ENCODE results near the gene HSF4.

DNA sequence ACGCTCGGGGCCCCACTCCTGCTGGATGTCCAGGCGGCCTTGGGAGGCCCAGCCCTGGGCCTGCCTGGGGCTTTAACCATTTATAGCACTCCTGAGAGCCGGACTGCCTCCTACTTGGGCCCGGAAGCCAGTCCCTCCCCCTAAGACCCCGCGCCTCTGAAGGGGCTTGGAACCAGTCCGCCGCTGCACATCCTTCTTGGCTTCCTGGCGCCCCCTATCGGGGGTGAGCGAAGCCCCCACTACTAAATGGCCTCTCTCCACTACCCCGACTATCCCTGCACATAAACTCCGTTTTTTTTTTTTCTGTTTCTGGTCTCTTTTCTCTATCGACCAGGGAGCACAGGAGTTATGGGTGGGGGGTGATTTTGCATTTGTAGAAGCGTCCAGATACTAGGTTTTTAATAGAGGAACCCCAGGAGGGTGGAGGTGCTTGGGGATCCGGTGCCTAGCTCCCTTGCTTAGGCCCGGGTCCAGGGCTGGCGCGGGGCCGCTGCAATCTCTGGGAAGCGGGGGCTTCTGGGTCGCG is 5.2 kb downstream of the HSF4 start:
- TF ChIP-seq, protein P1, sequence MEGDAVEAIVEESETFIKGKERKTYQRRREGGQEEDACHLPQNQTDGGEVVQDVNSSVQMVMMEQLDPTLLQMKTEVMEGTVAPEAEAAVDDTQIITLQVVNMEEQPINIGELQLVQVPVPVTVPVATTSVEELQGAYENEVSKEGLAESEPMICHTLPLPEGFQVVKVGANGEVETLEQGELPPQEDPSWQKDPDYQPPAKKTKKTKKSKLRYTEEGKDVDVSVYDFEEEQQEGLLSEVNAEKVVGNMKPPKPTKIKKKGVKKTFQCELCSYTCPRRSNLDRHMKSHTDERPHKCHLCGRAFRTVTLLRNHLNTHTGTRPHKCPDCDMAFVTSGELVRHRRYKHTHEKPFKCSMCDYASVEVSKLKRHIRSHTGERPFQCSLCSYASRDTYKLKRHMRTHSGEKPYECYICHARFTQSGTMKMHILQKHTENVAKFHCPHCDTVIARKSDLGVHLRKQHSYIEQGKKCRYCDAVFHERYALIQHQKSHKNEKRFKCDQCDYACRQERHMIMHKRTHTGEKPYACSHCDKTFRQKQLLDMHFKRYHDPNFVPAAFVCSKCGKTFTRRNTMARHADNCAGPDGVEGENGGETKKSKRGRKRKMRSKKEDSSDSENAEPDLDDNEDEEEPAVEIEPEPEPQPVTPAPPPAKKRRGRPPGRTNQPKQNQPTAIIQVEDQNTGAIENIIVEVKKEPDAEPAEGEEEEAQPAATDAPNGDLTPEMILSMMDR (IDR thresholded peaks at IDR 0.05; ENCODE audit: low read depth, low read length), result peak; percentile 88
- no peak for TF ChIP-seq POLR2A (IDR thresholded peaks at IDR 0.05; ENCODE audit: extremely low read depth, insufficient read length)
- TF ChIP-seq, protein P2, sequence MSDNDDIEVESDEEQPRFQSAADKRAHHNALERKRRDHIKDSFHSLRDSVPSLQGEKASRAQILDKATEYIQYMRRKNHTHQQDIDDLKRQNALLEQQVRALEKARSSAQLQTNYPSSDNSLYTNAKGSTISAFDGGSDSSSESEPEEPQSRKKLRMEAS (IDR thresholded peaks at IDR 0.05; ENCODE audit: low read depth, low read length), result no peak
- TF ChIP-seq MYC (IDR thresholded peaks at IDR 0.05; ENCODE audit: low read depth, low read length), result no peak
